BE2C (cell line): ENCODE results near the gene FGF22.
A peak's percentile ranks its signal among the peaks of the same experiment; 100 is the strongest.

Experiments used
- DNase-seq: peaks from one replicate; pipeline ENCODE4 v3.0.0-alpha.2; 2020
- H3K27me3 ChIP-seq: fragments of 250-450 bp; sonication (Bioruptor Pico); 2 replicates; pipeline ENCODE4 v1.5.1; 2020; ENCODE audit warnings: mild to moderate bottlenecking
- H3K36me3 ChIP-seq: fragments of 250-450 bp; sonication (Bioruptor Pico); 2 replicates; pipeline ENCODE4 v1.5.1; 2020; ENCODE audit warnings: mild to moderate bottlenecking
- H3K4me1 ChIP-seq: fragments of 250-450 bp; sonication (Bioruptor Pico); 2 replicates; pipeline ENCODE4 v1.5.1; 2020
- H3K4me3 ChIP-seq: 2 replicates; pipeline ENCODE4 v1.5.1; 2011; ENCODE audit warnings: low read depth, low read length
- H3K9me3 ChIP-seq: fragments of 250-450 bp; sonication (Bioruptor Pico); 2 replicates; pipeline ENCODE4 v1.5.1; 2020
- TF ChIP-seq, protein P1 (sequence below): IDR thresholded peaks from 2 replicates; pipeline ENCODE4 v1.5.1; 2012; ENCODE audit warnings: mild to moderate bottlenecking, low read depth, low read length

Gene FGF22

DNA sequence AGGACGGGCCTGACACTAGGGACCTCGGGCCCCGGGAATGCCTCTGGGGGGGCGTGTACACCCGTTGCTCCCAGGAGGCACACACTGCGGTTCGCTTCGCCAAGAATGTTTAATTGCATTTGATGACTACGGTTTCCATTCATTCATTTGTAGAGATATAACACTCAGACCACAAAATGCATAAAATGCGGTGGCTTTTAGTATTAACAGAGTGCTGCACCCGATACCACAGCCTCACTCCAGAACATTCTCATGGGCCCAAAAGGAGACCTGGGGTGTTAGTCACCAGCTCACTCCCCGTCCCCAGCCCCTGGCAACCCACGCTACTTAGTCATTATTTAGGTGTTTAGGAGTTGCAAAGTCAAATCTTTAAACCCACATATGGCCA lies 28.2 kb upstream of the FGF22 start:
- H3K4me1 ChIP-seq = peaks cover 14% of the 10 kb centered on the region
- H3K9me3 ChIP-seq = no peaks in the 10 kb centered on the region
- TF ChIP-seq, protein P1, sequence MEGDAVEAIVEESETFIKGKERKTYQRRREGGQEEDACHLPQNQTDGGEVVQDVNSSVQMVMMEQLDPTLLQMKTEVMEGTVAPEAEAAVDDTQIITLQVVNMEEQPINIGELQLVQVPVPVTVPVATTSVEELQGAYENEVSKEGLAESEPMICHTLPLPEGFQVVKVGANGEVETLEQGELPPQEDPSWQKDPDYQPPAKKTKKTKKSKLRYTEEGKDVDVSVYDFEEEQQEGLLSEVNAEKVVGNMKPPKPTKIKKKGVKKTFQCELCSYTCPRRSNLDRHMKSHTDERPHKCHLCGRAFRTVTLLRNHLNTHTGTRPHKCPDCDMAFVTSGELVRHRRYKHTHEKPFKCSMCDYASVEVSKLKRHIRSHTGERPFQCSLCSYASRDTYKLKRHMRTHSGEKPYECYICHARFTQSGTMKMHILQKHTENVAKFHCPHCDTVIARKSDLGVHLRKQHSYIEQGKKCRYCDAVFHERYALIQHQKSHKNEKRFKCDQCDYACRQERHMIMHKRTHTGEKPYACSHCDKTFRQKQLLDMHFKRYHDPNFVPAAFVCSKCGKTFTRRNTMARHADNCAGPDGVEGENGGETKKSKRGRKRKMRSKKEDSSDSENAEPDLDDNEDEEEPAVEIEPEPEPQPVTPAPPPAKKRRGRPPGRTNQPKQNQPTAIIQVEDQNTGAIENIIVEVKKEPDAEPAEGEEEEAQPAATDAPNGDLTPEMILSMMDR = no peak
- H3K4me3 ChIP-seq = peak overlapping the region; percentile 37; the same call in 1 of the 2 replicates
- H3K27me3 ChIP-seq = no peaks in the 10 kb centered on the region
- DNase-seq = no peak
- peaks cover 21% of the 10 kb centered on the region for H3K36me3 ChIP-seq

DNA sequence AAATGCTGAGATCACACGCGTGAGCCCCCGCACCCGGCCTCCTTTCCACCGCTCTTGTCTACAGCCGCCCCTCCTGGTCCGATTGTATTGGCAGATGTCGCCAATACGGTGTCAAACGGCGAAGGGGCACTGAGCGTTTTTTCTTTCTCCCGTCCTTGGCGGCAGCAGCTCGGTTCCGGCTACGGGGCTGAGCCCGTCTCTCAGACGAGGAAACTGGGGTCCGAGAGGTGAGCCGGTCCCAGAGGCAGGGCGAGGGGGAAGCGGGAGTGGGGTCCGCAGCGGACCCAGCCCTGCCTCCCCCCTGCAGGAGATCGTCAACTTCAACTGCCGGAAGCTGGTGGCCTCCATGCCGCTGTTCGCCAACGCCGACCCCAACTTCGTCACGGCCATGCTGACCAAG lies 26.7 kb upstream of the FGF22 start:
- peaks cover 14% of the 10 kb centered on the region for H3K4me1 ChIP-seq
- no peak overlapping the region for H3K4me3 ChIP-seq
- no peaks in the 10 kb centered on the region for H3K9me3 ChIP-seq
- TF ChIP-seq, protein P1 = no peak
- no peaks in the 10 kb centered on the region for H3K27me3 ChIP-seq
- no peak for DNase-seq
- H3K36me3 ChIP-seq = peaks cover 22% of the 10 kb centered on the region

DNA sequence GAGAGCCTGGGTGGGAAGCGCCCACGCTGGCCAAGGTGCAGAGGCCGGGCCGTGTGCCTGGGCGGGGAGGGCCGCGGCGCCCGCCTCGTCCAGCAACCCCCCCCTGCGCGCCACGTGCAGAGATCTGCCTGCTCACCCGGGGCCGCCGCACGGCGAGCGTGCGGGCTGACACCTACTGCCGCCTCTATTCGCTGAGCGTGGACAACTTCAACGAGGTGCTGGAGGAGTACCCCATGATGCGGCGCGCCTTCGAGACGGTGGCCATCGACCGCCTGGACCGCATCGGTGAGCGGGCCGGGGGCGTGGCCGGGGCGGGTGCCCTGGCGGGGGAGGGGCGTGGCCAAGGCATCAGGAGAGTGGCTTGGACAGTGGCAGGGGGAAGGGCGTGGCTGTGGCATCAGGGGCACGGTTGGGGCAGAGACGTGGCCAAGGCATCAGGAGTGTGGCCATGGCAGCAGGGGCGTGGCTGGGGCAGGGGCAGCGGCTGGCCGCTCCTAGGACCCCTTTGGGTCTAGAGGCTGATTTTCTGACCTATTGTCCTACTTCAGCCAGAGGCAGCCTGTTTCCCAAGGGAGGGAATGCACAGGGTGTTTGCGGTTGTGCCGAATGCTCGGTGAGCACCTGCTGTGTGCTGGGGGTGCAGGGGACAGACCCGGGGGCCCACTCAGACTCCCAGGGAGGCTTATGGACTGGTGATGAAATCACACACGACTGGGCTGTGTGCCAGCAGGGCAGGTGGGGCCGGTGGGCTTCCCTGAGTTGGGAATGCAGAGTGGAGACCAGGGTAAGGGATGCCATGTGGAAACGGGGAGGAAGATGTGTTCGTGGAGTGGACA lies 25.7 kb upstream of the FGF22 start:
- DNase-seq = no peak
- TF ChIP-seq, protein P1 = no peak
- Histone ChIP-seq H3K36me3 (peaks cover 32% of the 10 kb centered on the region), H3K4me1 (peaks cover 14% of the 10 kb centered on the region), H3K4me3 (no peak overlapping the region), H3K27me3 (no peaks in the 10 kb centered on the region), H3K9me3 (no peaks in the 10 kb centered on the region)

DNA sequence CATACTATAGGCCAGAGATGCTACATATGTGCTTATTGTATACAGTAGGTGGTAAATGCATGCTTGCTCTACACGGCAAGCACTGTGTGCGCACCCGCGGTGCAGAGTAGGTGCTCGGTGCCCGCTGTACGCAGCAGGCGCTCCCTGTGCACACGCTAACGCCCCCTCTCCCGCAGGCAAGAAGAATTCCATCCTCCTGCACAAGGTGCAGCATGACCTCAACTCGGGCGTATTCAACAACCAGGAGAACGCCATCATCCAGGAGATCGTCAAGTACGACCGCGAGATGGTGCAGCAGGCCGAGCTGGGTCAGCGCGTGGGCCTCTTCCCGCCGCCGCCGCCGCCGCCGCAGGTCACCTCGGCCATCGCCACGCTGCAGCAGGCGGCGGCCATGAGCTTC lies 24.1 kb upstream of the FGF22 start:
- Histone ChIP-seq H3K27me3 (no peaks in the 10 kb centered on the region), H3K4me3 (no peak overlapping the region), H3K4me1 (peaks cover 7% of the 10 kb centered on the region), H3K9me3 (no peaks in the 10 kb centered on the region), H3K36me3 (peaks cover 47% of the 10 kb centered on the region)
- TF ChIP-seq, protein P1 = no peak
- no peak for DNase-seq

DNA sequence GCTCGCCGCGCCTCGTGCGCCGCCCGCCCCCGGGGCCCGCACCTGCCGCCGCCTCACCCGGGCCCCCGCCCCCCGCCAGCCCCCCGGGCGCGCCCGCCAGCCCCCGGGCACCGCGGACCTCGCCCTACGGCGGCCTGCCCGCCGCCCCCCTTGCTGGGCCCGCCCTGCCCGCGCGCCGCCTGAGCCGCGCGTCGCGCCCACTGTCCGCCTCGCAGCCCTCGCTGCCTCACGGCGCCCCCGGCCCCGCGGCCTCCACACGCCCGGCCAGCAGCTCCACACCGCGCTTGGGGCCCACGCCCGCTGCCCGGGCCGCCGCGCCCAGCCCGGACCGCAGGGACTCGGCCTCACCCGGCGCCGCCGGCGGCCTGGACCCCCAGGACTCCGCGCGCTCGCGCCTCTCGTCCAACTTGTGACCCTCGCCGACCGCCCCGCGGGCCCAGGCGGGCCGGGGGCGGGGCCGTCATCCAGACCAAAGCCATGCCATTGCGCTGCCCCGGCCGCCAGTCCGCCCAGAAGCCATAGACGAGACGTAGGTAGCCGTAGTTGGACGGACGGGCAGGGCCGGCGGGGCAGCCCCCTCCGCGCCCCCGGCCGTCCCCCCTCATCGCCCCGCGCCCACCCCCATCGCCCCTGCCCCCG lies 23.5 kb upstream of the FGF22 start:
- H3K9me3 ChIP-seq = no peaks in the 10 kb centered on the region
- peaks cover 47% of the 10 kb centered on the region for H3K36me3 ChIP-seq
- no peak overlapping the region for H3K4me3 ChIP-seq
- DNase-seq = no peak
- no peaks in the 10 kb centered on the region for H3K27me3 ChIP-seq
- peaks cover 4% of the 10 kb centered on the region for H3K4me1 ChIP-seq
- TF ChIP-seq, protein P1 = no peak
